ENCODE data around the gene TTLL11.

DNA sequence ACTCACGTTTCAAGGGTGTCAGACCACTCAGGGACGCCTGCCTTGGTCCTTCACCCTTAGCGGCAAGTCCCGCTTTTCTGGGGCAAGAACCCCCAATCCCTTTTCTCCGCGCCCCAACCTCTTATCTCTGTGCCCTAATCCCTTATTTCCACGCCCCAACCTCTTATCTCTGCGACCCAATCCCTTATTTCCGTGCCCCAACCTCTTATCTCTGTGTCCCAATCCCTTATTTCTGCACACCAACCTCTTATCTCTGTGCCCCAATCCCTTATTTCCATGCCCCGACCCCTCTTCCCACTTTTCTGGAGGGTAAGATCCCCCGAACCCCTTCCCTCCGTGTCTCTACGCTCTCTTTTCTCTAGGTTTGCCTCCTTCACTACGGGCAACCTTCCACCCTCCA is 302.3 kb downstream of the TTLL11 start:
- TF ChIP-seq, protein P1, sequence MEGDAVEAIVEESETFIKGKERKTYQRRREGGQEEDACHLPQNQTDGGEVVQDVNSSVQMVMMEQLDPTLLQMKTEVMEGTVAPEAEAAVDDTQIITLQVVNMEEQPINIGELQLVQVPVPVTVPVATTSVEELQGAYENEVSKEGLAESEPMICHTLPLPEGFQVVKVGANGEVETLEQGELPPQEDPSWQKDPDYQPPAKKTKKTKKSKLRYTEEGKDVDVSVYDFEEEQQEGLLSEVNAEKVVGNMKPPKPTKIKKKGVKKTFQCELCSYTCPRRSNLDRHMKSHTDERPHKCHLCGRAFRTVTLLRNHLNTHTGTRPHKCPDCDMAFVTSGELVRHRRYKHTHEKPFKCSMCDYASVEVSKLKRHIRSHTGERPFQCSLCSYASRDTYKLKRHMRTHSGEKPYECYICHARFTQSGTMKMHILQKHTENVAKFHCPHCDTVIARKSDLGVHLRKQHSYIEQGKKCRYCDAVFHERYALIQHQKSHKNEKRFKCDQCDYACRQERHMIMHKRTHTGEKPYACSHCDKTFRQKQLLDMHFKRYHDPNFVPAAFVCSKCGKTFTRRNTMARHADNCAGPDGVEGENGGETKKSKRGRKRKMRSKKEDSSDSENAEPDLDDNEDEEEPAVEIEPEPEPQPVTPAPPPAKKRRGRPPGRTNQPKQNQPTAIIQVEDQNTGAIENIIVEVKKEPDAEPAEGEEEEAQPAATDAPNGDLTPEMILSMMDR (IDR thresholded peaks at IDR 0.05): no peak
- TF ChIP-seq POLR2AphosphoS5 (IDR thresholded peaks at IDR 0.05): no peak

Measured in suprapubic skin (tissue), 3 donors.